T-helper 9 cell (primary cell): ENCODE results near the gene SRSF10.
A peak's percentile ranks its signal among the peaks of the same experiment; 100 is the strongest.
"Not testable (repeated sequence)": the region's sequence is repeated elsewhere in the genome, so short reads cannot be mapped to it uniquely, and the experiment has no call there.

ENCODE experiments used
- DNase-seq: peaks from one replicate; pipeline ENCODE4 v3.0.0-alpha.2; 2020
- total RNA-seq, 2 donors: gene quantifications; one replicate each; lab custom pipeline; 2026; lab: John Stamatoyannopoulos, UW

Gene SRSF10
- 238 to 450 reads per million in 2 donors for total RNA-seq

DNA sequence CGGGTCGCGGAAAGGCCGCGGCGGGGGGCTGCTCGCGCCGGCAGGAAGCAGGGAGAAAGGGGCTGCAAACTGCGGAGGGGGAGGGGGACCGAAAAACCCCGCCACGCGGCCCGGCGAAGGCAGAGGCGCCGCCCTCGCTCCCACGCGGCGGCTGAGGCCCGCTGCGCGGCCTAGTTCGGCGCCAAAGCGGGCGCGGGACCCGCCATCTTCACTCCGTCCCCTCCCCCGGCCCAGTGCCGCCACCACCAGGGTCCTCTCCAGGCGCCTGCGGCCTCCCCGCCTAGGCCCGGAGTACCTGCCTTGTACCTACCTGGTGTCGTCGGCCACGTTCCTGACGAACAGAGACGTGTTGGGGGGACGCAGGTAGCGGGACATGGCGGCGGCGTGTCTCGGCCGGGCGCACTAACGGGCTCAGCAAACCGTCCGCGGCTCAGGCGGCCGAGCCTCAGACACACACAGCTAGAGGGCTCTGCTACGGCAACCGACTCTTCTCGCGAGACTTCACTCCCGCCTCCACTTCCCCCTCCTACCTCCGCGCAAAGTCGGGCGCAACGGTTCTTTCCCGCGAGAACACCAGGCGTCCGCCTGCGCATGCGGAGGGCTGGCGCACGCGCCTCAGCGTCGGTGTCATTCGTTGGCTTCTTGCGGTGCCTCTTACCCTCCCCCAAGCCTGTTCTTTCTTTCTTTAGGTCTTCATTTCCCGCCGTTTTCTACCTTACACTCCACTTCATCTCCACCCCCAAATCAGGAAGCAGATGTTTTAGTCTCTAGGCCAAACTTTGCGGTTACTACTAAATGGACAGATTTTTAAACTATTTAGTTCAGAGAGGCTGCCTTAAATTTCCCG, at the start of gene SRSF10:
Gene SRSF10, minus strand, starts transcription at position 447 of the 847 bp plus-strand sequence. Its CDS starts 72 bp downstream, at position 375.
- peak; percentile 93 for DNase-seq

DNA sequence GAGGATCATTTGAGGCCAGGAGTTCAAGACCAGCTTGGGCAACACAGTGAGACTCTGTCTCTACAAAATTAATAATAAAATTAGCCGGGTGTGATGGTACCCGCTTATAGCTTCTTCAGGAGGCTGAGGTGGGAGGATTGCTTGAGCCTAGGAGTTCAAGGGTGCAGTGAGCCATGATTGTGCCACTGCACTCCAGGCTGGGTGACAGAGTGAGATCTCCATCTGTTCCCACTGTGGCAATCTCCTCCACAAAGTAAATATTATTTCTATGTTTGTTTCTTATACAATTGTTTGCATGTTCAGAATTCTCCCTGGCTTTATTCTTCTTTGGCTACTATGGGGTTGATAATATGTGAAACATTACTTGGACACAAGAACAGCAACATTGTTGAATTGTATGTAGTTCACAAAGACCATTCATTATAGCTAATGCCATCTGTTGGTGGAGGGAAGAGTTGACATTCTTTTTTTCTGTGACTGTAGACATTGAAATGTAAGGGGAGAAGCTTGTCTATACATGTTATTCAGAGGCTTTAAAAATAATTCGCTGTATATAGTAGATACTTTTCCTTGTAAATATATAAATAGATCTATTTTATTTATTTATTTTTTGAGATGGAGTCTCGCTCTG, 47.8 kb upstream of the SRSF10 start:
- no peak for DNase-seq

DNA sequence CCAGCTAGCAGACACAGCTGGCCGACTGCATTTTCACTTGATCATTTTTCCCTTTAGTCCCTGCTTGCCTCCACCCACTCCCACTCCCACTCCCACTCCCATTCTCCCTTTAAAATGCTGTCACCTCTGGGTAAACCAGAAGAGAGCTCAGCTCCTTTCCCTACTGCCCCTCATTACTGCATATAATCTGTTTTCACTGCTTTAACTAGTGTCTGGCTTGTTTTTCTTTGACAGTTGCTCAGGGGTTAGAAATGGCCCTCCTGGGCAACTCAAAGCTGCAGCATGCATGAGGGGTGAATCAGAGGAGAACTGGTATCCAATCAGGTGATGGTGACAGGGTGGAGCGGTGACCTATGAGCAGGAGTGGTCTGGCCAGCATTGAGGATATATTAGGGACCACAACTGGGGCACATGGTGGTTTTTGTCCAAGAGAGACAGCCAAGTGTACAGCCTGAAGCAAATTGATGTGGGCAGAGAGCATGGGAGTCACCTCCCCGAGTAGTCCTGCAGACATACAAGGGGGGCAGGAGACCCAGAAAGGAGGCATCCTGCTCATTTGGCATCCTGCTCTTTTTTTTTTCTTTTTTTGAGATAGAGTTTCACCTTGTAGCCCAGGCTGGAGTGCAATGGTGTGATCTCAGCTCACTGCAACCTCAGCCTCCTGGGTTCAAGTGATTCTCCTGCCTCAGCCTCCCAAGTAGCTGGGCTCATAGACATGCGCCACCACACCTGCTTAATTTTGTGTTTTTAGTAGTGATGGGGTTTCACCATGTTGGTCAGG, 42.6 kb upstream of the SRSF10 start:
- DNase-seq, result no peak

DNA sequence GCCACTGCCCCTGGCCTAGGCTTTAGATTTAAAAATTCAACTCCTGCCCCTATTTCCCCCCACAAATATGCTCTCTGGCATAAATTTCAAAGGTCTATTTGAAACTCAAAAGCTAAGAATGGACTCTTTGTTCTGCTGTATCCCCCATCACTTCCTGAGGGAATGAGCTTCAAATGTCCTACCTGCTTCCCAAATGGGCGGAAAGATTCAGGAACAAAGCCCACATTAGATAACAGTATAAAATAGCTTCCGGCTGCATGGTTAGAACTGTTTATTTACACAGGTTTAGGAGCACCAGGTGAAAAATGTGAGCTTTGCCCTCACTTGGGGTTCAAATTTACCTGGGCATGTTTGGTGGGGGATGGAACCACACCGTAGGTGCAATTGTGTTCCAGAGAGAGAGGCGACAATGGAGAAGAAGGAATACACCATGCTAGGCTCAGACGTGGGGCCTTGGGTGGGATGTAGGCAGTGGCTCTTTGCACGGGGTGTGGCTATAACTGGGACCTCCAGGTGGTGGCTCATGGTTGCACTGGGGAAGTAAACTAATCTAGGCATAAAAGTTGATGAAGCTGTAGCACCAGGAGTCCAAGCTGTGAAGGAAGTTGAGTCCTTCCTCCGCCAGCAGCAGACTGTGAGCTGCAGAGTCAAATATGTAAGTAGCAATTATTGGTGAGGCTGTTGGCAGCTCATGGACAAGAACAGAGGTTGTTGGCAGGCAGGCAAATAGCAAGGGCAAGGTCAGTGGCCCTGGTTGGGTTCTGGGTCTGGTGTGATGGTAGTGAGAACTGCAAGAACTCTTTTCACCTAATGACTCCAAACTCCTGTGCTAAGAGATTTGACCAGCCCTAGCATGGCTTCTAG, 41.5 kb upstream of the SRSF10 start:
- DNase-seq, result no peak

DNA sequence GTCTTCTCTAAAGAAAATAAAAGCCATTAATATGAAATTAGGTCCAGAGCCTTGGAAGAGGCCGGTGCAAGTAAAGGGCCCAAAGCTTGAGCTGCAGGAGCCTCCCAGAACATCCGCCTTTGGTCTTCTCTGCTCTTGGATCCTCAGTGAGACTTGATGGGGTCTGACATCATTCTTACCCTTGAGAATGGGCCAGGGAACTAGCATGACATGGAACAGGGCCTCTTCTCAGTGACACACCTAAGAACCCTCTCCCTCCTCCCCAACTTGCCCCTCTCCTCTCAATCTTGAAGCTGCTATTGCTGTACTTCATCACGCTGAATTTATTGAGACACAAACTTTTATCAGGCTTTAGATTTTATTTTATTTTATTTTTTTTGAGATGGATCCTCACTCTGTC, 40.3 kb upstream of the SRSF10 start:
- DNase-seq, result no peak

DNA sequence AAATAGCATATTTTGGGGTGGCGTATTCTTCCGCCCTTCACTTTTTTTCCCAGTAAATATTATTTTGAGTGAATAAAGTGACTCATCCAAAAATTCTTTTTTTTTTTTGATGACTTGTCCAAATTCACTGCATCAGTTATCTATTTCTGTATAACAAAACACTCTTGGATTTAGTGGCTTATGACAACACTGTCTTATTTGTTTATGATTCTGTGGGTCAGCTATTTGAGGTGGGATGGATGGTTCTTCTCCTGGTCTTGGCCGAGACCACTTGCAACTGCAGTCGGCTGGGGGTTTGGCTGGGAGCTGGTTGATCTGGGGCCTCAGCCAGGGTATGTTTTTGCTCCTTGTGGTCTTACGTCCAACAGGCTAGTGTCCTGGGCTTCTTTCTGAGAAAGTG, 39.9 kb upstream of the SRSF10 start:
- DNase-seq, result no peak

DNA sequence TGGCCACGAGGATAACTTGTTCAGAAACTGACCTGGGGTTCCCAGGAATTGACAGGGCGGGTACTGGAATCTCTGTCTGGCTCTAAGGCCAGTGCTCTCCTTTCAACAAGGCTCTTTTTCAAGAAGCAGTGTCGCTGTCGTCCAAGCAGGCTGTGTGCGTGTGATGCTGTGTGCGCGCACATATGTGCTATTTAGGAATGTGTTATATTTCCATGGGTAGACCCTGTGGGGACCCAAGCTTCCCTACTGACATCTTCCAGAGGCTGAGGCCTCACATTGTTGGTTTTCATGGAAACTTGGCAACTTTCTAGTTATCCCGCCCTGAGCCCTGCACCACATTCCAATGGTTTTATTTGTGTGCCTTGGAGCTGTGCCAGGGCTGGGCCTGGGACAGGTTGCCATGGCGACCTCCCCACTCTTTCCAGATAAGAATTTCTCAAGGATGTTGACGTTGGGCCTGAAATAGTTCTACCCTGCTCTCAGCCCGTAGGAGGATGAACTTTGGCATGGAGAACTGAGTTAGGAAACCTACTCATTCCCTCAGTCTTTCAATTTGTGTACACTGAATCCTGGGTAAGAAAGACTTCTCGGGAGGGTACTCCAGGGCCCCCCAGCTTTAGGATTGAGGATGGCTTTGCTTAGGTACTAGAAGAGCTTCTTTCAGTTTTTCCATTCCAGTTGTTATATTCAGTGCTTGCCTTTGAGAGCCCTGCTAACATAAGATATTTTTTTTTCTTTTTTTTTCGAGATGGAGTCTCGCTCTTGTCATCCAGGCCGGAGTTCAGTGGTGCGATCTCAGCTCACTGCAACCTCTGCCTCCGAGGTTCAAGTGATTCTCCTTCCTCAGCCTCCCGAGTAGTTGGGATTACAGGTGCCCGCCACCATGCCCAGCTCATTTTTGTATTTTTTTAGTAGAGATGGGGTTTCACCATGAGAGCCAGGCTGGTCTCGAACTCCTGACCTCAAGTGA, 38.8 kb upstream of the SRSF10 start:
- no peak for DNase-seq

DNA sequence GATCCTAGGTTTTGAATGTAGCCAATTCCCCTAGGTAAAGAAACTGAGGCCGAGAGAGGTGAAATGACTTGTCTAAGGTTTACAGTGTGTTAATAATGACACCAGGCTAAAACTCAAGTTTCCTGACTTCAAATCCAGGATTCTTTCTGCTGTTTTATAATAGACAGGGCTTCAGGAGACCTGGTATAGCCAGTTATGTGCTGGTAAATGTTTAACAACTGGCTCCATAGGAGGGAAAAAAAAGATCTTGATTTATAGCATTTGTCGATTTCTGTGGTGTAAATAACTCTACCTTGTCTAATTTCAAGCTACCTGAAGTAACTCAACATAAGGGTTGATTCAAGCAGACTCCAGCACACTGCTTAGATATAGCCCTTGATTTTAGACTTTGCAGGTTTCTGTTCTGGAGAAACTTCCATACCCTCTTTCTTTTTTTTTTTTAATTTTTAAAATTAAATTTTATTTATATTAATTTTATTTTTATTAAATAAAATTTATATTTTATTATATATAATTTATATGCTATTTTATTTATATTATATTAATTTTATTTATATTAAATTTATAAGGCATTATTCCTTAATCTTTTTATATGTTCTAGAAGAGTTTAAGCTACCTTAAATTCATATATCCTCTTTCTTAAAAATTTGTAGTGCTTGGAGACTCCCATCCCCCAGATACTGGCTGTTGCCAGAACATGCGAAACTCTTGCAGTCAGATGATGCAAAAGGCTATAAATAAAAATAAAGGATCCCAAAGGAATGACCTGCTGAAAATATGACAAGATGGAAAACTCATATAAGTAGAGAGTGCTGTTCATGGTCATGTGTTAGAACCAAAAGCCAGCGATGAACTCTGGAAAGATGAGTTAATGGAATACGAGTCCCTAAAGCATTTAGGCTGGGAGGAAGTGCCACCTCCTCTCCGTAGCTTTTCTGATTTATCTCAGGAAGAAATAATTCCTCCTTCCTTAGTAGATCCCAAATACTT, 35.4 kb upstream of the SRSF10 start:
- DNase-seq, result no peak

DNA sequence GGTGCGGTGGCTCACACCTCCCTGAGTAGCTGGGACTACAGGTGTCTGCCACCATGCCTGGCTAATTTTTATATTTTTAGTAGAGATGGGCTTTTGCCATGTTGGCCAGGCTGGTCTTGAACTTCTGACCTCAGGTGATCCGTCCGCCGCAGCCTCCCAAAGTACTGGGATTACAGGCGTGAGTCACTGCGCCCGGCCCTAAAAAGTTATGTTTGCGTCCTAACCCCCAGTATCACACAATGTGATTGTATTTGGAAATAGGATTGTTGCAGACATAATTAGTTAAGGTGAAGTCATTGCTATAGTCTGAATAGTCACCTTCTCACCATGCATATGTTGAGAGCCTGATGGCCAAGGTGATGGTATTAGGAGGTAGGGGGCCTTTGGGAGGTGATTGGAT, 32.8 kb upstream of the SRSF10 start:
- not testable (repeated sequence) for DNase-seq

DNA sequence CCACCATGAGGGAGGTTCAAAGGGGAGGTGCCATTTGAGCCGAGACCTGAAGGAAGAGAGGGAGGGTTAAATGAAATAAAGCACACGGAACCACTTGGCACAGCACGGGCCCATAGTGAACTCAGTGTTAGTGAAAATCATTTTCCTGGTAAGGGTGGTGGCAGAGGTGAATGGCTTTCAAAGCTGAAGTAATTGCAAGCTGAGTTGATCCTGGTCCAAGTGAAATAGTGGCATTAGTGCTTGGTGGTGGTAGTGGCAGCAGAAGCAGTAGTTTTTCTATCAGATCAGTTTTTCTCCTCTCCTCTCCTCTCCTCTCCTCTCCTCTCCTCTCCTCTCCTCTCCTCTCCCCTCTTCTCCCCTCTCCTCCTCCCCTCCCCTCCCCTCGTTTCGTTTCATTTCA, 30.5 kb upstream of the SRSF10 start:
- no peak for DNase-seq

DNA sequence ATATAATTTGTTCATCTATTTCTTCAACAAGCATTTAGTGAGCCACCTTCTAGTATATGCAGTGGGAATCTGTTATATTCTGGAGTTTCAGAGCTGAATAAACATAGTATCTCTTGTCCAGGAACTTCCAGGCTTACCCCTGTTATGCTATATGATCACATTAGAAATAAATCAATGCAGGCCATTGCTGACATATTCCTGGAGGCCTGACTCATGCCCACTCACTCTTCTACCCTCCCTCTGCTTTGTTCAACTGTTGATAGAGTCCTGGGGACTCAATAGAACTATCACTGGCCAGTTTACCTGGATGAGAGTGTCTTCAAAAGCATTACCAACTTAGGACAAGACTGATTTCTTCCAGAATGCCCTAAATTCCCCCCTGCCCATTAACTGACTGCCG, 29.3 kb upstream of the SRSF10 start:
- no peak for DNase-seq

DNA sequence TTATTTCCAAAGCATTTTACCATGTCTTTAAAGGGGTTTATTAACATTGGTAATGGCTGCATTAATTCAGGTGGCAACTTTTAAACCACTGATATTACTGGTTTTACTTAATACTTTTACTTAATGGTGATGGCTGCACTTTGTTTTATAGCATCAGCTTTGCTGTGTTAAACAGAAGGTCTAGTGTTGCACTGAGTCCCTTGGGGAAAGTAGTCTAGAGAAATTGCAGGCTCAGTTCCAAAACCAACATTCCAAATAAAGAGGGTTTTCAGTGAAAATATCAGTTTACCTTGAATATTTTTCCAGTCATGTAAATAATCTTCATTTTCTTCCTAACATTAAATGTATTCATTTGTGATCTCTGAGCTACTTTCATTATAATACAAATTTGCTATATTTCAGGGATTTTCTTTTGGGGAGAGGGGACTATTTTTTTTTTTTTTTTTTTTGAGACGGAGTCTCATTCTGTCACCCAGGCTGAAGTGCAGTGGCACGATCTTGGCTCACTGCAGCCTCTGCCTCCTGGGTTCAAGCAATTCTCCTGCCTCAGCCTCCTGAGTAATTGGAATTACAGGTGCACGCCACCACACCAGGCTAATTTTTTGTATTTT, 28.6 kb upstream of the SRSF10 start:
- DNase-seq, result not testable (repeated sequence)

DNA sequence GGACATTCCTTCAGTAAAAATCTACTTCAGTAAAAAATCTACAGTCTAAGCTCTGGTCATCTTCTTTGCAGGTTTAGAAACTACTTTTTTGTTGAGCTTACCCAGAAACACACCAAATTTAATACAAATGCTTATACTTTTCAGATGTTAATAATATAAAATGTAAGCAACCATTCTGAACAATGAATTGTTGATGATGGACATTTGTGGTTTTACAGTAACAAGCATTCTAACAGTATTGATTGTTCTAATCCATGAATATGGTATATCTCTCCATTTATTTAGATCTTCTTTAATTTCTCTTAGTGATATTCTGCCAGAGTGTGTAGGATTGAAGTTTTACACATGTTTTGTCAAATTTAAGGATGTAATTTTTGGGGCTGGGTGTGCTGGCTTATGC, 27.0 kb upstream of the SRSF10 start:
- DNase-seq, result no peak

DNA sequence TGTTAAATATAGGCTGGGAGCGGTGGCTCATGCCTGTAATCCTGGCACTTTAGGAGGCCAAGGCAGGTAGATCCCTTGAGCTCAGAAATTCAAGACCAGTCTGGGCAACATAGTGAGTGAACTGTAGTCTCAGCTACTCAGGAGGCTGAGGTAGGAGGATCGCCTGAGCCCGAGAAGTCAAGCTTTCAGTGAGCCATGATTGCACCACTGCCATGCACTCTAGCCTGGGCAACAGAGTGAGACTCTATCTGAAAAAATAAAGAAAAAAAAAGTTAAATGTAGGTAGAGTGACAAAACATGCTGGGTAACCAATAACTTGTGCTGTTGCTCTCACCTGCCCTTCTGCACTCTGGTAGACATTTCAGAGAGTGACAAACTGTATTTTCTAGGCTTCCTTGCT, 25.0 kb upstream of the SRSF10 start:
- no peak for DNase-seq

DNA sequence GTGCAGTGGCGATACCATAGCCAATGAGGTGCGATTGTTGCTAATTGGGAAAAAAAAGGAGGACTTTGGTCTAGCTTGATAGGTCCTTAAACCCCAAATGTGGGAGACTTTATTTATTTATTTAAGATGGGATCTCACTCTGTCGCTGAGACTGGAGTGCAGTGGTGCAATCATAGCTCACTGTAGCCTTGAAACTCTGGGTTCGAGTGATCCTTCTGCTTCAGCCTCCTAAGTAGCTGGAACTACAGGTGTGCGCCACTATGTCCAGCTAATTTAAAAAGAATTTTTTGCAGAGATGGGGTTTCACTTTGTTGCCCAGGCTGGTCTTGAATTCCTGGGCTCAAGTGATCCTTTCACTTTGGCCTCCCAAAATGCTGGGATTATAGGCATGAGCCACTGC, 24.0 kb upstream of the SRSF10 start:
- no peak for DNase-seq

DNA sequence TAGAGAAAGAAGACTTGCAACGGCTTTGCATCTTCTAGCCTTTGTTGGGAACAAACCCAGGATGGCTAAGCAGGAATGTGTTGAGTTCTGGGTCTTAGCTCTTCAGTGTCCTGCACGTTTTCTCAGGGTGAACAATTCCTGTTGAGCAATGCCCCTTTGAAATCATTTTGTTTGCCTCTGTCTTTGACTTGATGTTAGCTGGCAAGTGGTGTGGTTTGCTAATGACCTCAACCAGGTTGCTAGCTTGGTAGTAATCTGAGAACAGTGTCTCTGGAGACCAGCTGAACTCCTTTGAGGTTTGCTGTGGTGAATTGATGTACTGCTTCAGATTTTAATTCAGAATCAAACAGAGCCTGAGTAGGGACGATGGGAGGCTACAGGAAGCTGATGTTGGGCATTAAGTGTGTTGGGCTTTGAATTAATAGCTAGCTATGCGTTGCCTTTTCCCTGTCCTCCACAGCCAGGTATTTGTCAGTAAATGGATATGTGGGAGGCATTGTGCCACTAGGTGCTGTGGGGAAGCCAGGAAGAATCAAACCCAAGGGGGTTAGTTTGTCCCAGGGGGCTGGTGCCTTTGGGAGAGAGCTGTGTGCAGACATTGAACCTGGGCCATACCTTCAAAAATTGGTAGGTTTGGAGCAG, 23.3 kb upstream of the SRSF10 start:
- no peak for DNase-seq

DNA sequence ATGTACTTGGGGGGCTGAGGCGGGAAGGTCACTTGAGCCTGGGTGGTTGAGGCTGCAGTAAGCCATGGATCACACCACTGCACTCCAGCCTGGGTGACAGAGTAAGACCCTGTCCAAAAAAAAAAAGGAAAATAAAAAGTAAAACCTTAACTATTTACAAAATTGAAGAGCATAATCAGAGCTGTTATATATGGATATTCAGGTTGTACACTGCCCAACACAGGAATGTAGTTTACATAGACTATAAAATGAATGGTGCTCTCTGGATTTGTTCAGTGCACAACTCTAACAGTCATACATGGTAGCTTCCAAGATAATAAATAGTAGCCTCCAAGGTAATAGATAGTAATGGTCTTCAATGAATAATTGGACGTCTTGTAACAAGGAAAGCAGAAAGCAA, 22.6 kb upstream of the SRSF10 start:
- DNase-seq, result no peak

DNA sequence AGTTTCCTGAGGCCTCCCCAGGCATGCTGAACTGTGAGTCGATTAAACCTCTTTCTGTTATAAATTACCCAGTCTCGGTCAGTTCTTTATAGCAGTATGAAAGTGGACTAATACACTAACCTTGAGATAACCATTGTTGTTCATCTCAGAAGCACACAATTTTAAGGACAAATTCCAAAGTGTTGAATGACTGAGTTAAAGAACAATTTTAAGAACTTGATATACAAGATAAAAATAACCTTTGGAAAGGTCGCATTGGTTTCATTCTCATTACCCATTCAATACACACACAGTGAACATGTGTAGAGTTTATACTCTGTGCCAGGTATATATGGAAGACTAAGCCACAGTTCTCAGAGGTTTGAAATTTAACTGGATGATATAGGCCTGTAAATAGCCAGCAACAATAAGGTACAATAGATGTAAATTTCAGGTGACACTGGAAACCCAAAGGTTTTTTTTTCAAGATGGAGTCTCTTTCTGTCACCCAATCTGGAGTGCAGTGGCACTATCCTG, 19.1 kb upstream of the SRSF10 start:
- no peak for DNase-seq

DNA sequence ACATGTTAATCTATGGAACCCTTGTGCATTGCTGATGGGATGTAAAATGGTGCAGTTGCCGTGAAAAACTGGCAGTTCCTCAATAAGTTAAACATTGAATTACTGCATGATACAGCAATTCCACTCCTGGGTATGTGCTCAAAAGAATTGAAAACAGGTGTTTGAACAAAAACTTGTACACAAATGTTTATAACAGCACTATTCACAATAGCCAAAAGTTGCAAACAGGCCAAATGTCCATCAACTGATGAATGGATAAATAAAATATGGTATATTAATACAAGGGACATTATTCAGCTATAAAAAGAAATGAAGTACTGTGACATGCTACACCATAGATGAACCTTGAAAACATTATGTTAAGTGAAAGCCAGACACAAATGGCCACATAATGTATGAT, 17.7 kb upstream of the SRSF10 start:
- DNase-seq, result no peak
